Central memory CD4-positive, alpha-beta T cell (primary cell): Measurements from ENCODE around the gene MELTF.

Source experiments
- DNase-seq: peaks from one replicate; pipeline ENCODE4 v3.0.0; 2022

MELTF gene

DNA sequence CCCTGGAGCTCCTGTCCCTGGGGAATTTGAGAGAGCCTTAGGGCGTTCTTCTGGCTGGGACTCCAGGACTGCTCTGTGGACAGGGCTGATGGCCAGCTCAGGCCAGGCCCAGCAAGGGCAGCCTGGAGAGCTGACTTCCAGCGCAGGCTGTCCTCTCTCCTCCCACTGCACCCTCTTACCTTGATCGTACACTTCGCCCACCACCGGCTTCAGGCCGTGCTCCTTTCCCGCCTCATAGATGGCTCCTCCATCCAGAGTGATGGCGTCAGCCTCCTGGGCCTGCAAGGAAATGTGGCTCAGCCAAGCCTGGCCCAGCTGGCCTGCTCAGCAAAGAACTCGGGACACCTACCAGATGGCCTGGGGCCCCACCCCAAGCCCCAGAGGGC lies 3.1 kb downstream of the MELTF start:
- no peak for DNase-seq

DNA sequence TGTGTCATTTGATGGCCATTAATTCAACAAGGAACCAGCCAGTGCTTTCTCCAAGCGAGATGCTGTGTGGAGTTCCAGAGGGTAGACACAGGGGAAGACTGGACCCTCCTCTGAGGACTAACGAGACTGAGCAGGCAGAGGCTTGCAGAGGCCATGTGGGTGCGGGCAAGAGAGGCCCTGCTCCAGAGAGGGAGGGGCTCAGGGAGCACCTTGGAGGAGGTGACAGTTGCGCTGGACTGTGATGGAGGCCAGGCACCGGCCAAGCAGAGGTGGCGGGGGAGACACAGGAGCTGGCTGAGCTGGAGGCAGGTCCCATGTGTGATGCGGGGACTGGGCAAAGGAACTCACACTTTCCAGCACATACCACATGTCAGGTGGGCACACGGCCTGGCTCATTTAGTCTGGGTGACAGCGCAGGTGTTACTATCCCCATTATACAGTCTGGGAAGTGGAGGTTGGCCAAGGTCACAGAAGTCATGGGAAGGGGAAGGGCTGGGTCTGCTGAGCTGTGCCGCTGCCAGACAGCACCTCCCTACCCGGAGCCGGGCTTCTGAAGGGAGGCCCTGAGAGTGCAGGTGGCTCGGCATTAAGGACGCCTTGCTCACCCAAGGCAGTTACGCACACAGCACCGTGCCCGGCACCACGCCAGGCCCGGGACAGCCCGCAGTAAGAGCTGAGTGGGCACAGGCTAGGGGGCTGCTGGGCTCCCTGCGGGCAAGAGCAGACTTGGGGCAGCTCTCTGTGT lies 3.7 kb downstream of the MELTF start:
- no peak for DNase-seq

DNA sequence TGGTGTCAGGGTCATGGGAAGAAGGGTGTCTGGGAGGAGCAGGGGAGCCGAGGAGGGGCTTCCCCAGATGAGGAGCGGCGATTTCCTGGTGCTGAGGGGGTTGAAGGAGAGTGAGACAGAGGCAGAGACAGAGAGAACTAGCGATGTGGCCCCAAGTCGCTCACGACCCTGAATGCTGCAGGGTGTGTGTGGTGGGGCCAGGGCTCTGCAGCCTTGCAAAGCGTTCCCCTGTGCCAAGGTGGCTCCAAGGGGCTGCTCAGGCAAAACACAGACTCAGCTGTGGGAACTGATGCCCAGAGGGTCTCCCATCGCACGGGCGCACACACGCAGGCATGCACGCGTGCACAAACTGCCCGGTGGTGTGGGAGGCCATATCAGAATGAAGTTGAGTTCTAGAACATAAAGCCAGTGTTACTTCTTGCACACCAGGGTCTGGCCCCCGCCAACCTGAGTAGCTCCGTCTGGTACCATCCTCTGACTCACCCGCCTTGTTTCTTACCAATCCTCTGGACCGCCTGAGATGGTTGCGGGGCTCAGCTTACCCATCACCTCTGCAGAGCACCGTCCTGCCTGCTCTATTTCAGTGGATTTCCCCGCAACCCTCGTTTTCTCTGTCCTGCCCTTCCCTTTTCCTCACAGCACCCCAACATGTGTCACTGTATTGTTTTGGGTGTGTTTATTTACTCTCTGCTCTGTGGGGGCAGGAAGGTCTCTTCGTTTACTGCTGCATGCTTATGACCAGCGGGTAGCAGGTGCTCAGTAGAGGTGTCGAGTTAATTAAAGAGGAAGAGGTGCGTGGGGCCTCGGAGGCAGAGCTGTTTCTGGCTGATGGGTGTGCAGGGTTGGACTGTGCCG lies 4.5 kb downstream of the MELTF start:
- DNase-seq = no peak

DNA sequence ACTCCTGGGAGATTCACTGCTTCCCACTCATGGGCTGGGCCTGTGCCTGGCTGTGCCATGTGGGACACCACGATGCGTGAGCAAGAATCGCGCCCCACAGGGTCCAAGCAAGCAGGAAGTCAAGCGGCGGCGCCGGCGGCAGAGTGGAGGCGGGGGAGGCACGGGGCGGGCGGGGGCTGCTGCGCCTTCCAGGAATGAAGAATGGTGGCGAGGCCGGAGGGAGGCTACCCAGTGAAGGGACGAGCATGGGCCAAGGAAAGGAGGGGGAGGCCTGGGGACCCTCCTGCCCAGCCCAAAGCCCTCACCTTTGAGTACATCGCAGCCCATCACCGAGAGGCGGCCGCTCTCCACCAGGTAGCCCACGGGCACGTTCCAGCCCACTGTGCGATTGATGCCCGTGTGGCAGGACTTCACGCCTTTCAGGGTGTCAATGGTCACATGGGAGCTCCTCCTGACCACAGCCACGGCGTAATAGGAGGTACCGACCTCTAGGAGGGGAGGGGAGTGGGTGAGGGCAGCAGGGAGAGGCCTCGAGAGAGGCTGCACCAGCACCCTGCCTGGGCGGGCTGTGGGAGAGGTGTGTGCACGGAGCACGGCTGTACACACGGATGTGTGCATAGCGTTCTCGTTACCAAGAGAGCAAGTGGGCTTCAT lies 5.5 kb downstream of the MELTF start:
- no peak for DNase-seq

DNA sequence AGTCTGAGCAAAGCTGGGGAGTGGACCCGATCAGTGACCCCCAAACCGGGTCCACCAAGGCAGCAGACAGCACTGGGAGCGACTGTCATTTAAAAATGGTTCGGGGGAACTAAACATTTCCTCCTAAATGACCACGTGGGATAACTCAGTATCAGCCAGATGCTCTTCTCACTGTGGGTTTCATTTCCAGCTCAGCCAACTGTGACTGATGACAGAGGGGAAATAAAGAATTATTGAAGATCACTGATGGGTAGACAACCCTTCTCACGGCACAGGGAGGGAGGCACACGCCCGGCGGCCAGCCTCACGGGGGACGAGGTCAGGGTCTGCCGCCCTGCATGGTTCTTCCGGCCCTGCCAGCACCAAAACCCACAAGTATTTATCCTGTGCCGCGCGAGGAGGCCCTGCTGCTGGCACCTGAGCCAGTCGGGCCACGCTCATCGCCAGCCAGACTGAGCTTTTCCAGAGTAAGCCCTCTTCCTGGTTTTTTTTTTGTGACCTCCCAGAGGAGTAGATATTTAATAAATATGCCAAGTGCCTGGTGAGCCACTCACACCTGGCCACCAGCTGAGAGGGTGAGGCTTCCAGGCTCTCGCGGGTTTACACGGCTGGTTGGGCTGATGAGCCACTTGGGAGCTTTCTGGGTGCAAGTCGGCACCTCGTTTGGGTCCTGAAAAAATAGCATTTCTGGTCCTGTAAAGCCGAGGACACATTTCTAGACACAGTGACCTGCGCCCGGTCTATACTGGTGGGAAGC lies 6.2 kb downstream of the MELTF start:
- no peak for DNase-seq

DNA sequence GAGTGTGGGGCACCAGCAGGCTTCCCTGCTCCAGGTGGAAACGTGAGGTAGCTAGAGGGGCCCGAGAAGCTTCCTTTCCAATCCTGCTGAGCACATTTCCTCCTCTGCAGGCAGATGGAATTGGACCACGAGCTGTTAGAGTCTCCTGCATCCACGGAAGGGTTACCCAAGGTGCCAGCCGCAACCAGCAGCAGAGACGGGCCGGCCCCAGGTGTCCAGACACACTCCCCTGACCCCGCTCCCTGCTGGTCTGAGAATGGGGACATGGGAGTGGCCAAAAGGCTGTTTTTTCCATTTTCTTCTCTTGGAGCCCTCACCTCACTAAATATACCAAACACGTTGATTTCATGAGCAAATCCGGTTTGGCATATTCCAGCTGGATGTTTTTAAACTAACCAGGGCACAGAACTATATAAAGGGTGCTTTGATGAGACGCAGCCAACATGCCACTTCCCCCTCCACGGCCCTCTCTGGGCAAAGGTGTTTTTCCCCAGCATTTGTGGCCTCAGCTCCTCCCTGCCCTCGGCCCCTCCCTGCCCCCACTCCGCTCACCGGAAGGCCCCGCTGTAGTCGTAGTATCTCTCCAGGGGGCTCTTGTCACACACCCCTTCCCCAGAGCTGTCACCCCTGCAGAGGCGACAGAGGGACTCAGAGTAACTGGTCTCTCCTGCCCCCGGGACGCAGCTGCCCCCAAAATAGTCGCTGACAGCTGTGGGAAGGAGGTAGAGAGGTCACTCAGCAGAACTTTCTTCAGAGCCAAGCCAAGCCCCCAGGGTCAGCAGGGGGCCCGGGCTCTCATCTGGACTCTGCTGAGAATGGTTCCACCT lies 7.0 kb downstream of the MELTF start:
- no peak for DNase-seq

DNA sequence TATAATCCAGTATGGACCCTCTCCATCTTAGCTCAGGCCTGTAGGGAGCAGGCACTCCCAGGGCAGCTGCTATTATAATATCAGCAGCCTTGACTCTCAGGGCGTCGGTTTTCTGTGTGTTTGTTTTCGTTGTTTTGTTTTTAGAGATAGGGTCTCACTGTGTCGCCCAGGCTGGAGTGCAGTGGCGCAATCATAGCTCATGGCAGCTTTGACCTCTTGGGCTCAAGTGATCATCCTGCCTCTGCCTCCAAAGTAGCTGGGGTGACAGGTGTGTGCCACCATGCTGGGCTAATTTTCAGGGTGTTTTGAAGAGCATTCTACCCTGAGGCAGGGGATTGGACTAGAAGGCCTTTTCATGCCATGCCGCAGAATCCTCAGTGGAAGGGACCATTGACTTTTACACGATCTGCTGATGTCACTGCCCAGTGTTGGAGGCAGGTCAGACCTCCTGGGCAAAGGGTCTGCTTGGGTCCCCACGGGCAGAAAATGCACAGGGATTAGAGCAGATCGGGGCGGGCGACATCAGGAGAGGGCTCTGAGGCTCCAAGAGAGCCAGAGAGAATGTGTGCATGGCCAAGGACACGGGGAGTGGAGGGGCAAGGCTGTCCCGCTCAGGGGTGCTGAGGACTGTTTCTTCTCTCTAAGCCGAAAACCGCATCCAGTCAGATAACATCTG lies 7.8 kb downstream of the MELTF start:
- no peak for DNase-seq

DNA sequence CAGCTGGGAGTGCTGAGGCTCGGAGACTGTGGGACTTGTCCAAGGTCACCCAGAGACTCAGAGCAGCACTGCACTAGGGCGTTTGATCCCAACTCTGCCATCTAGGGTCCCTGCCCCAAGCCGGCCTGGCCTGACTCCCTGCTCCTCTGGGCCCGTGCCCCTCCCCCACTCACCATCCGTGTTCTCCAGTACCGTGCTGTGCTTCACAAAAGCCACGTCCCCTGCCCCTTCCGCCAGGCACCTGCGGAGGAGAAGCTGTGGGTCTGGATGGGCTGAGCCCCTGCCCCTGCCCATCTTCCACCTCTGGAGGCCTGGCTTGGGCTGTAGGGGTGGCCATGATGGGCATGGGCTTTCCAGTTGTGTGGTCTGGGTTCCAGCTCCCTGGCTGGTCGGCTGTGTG lies 8.4 kb downstream of the MELTF start:
- DNase-seq = no peak

DNA sequence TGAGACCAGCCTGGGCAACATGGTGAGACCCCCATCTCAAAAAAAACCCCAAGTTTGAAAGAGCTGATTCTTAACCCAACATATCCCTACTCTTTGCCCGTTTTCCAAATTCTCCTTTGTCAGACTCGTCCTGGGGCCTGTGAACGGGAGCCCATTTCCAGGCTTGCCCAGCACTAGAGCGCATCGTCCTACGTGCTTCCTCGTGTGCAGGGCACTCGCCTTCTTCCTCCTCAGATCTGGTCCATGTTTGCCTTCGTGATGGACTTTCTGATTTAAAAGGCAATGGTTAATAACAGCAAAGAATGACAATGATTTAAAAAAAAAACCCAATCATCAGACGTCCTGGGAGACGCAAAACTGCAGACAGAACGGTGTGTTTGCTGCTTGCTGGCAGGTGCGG lies 10.1 kb downstream of the MELTF start:
- no peak for DNase-seq

DNA sequence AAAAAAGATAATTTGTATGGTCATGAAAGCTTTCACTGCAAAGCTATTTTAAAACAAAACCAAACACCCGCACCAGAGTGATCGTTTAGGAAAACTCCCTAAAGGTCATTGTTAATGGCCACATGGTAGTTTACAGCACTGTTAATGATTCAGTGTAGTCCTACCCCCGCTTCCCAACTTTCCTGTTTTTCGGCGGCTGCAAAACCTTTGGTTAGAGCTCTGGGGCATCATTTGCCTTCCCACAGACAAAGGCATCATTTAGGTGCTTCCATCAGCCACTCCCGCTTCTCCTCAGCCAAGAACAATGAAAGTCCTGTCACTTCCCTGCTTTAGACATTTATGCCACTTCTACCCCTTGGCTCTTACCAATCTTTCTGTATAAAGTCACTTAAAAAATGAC lies 10.6 kb downstream of the MELTF start:
- DNase-seq = no peak

DNA sequence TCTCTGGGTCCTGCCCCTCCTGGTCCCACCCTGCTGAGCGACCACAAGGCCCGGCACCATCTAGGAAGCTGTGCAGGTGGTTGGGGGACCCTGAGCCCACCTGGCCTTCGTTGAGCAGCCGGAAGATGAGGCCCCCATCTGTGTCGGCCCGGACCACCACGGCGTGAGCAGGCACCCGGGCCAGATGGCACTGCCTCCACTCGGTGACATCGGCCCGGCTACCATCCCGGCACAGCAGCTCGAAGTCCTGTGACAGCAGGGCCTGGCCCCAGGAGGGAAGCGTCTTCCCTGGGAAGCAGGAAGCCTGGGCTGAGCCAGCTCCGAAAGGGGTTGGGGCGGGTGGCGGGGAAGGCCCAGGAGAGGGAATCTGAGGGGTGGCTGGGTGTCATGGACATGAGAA lies 12.6 kb downstream of the MELTF start:
- DNase-seq = no peak

DNA sequence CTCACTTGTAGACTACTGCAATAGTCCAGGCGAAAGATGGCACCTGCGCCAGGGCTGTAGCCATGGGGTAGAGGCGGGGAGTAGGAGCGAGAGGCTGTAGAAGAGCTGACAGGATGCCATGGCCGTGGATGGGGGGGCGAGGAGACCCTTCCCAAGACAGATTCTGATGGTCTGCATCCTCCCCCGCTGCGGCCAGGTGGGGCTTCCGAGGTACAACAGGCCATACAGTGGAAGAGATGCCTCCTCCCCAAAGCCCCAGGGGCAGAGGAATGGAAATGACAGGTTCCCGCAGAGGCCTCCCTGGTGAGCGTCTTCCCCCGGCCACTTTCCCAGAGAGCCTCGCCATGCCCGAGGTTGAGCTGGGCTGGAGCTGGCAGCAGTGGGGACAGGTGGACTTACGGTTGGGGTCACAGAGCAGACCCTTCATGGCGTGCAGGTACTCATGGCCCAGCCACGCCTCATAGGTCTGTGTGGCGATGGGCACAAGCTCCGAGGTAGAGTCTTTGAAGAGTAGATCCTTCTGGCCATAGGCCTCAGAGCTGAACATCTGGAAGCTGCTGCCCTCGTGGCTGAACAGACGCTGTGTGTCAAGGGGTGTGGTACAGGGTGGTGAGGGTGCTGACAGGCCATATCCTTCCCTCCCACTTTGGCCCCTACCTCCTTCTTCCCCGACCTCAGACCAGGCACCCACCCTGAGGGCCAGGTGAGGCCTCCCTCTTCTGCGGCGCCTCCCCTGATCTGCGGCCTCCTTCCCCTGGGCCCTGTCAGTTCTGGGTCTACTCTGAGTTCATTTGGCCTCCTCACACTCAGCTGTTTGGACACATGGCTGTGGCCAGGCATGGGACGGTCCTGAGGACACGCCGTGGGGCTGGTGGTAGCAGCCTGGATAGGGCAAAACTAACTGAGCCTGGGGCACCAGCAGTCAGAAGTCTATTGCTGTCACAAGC lies 13.6 kb downstream of the MELTF start:
- no peak for DNase-seq

DNA sequence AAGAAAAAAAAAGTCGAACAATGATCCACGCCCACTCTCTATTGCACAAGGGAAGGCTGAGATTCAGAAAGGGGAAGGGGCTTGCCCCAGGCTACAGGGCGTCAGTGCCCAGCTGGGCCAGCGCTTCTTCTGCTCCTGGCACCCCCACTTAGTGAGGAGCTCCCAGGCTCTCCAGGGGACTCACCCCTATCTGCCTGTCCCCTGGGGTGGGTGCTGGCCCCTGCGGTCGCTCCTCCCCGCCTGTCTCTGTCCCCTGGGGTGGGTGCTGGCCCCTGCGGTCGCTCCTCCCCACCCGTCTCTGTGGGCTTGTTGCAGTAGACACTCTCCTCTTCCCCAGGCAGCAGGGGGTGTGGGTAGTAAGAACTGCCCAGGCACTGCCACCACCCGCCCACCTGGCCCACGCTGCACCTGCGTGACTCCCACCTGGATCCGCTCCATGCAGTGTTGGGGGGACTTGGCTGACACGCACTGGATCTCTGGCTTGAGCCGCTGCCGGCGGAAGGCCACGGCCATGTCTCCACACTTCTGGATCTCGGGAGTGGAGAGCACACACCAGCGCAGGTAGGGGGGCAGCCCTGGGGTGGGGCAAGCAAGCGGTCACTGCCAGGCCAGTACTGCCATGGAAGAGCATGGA lies 14.6 kb downstream of the MELTF start:
- no peak for DNase-seq

DNA sequence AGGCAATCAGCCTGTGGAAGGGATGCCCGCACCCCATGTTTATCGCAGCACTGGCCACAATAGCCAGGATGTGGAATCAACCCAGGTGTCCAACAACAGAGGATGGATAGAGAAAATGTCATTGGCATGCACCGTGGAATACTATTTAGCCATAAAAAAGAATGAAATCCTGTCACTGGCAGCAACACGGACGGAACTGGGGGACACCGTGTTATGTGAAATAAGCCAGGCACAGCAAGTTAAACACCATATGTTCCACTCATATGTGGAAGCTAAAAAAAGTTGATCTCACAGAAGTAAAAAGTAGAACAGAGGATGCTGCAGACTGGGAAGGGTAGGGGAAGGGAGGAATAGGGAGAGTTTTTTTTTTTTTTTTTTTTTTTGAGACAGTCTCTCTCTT lies 15.6 kb downstream of the MELTF start:
- DNase-seq = no peak

DNA sequence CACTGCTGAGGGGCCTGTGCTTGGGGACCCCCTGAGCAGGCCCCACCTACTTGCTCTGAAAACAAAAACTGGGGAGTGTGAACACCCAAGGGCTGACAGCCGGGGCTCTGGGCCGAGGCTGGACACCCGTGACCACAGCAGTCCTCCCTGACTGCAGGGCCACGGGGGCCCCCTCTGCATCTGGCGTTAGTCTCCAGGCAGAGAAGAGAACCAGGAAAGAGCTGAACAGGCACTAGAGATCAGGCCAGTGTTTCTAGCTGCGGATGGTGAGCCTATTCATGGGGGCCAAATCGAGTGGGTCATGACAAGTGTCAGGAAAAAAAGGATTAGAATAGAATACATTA lies 17.1 kb downstream of the MELTF start:
- no peak for DNase-seq

DNA sequence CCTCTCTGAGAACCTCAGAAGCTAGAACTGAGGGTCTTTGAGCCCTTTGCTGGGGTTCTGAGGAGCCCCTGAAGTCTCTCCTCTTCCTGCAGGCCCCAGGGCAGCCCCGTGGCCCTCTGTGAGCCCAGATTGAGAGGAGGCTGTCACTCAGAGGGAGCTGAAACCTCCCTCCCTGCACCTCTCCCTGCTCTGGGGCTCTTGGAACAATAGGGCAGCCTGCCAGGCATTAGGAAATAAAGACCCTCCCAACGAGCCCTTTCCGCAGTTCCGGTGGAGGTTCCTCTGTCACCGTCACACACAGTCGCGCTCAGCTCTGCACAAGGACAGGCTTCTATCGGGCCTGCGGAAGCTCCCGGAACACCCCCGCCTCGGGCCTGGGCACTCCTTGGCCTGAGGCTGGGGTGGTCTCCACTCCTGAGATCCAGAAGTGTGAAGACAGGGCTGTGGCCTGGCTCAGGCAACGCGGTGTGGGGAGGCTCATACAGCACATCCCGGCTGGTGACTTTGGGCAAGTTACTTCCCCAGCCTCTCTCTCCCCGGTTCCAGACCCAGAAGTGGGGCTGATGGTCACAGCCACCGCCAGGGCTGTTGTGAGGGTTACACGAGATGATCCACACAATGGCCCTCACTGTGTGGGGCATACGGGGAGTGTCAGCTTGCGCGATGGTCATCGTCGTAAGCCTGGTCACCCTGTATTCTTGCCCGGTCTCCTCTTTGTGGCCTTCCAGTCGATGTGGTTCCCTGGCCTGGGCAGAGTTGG lies 17.7 kb downstream of the MELTF start:
- DNase-seq = no peak

DNA sequence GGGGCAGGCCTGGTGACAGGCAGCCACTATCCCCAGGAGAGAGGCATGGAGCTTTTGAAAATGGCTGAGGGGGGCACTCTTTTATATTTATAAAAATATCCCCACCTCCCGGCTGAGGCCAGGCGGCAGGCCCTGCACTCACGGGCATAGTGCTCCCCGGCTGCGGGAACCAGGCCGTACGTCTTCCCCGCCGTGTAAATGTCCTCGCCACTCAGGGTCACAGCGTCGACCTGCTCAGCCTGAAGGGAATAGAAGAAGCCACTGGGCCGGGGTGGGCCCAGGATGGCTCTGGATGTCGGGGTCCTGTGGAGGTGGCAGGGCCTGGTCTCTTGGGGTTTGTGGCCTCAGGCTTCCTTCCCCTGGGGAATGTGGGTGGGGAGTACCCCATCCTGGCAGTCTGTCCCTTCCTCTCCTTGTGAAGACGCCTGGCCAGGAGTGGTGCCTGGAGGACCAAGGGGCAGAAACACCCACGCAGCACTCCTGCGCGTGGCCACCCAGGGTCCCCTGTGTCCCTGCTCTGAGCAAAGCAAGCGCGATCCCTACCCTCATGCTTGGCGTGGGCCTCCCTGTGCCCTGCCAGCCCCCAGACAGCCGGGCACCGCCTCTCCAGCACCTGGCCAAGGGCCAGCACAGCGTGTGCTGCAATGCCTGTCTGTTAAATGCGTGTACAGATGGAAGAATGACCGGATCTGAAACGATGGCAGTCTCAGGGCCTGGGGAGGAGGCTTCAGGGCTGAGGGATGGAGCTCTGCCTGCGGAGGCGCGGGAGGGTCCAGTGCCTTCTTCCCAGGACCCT lies 18.9 kb downstream of the MELTF start:
- DNase-seq = no peak

DNA sequence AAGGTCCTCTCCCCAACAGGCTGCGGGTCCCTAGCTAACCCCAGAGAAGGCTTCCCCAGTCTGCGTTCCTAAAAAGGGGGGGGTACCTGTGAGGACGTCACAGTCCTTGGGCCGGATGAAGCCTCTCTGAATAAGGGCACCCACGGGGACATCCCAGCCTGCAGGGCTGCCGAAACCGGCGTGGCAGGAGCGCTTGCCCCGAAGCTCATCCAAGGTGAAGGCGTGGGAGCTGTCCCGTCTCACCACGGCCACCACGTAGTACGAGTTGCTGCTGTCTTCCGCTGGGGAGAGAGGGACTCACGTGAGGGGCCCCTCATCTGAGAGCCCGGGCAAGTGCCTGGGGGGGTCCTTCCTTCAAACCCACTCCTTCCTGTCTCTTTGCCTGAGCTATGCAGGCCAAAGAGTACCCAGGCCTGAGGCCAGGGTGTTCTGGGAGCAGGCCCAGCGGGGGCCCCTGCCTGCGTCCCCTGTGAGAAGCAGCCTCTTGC lies 20.0 kb downstream of the MELTF start:
- no peak for DNase-seq
